ENCODE measurements around the gene ARRDC3. TPM values are rescaled to one million over a fixed set of nuclear protein-coding genes. Genes with fewer than 3 reads are reported as not detected.

ARRDC3 gene
- total and polyA plus RNA-seq, 9 of the 15 experiments (the other 6 are each of a cell fraction or from before 2014, with no cell fraction given) = 15.3 to 58.1 (median 39.4) TPM

DNA sequence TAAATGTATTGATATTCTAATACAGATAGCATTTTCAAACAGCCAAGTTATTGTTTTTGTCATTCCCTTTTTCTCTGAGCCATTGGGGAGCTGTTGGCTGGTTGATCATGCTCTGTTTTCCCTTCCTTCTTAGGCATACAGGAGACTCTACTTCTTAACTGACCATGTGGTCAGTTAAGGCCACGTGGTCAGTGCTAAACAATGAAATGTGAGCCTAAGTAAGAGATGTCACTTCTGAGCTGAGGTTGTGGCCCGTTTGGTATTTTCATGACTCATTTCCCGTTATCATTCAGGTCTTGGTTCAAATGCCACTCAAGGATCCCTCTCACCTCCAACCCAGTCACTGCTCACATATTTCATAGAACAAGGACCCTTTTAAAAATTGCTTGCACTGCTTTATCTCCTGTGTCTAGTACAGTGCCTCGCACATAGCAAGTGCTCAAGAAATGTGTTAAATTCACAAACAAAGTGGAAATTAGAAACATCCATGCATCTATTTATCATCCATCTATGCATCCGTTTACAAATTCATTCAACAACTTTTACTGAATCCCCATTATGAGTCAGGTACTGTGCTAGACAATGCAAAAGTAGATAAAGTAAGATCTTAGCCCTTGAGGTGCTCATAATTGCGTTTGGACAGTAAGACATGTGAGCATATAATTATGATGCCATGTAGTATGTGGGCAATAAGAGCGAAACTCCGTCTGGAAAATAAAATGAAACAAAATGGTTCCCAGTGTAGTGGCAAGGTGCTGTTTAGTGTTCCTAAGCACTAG lies 50.7 kb downstream of the ARRDC3 start:
- Histone ChIP-seq H3K36me3 (ENCODE audit: control insufficient read depth, insufficient read depth, low read length) (no peaks in the 10 kb centered on the region), H4K20me1 (replicated peaks; ENCODE audit: control insufficient read depth, insufficient read depth, low read length) (no peaks in the 10 kb centered on the region), H3K9me3 (replicated peaks; ENCODE audit: control insufficient read depth, insufficient read depth, low read depth, low read length) (no peaks in the 10 kb centered on the region), H3K27me3 (ENCODE audit: control insufficient read depth in 2 of 2, insufficient read depth in 2 of 2, low read length in 2 of 2) (no peaks in the 10 kb centered on the region), H3K27ac (ENCODE audit: extremely low read depth, low read depth, low read length) (peak overlapping the region; percentile 66; the same call in 1 of the 3 replicates), H3K4me3 (no peak overlapping the region), H3K4me1 (replicated peaks in 1 of 2; ENCODE audit: control insufficient read depth in 2 of 2, insufficient read depth in 2 of 2, low read length in 2 of 2) (peaks cover 0 to 29% of the 10 kb centered on the region in 2 experiments; a peak in 3 of 5 replicates), H3K9ac (ENCODE audit: insufficient read depth in 1 of 2, low read depth in 2 of 2, low read length in 2 of 2) (0 out of 4 replicates have a peak overlapping the region, but pooled peaks of 1 of the 2 experiments have one; percentile 22), H3K79me2 (ENCODE audit: control insufficient read depth, insufficient read depth, low read length) (no peaks in the 10 kb centered on the region), H3K4me2 (ENCODE audit: insufficient read depth, low read length) (no peak overlapping the region), H2AFZ (ENCODE audit: low read depth, low read length) (peak overlapping the region; percentile 98), H3K9me1 (ENCODE audit: control insufficient read depth, insufficient read depth, low read length) (no peaks in the 10 kb centered on the region)
- 35% methylated on average over 8 of the region's 8 CpGs for WGBS (ENCODE audit: insufficient coverage, low coverage, missing lambda C conversion rate)
- in situ Hi-C loops (cut with MboI) = no loop called here
- FAIRE-seq (peak; percentile 95), ATAC-seq (peak; percentile 94), DNase-seq (ENCODE audit: extremely low read depth in 1 of 4, low spot score in 3 of 4) (peak; percentile 37 to 81 (median 52))
- POLR2A ChIA-PET = interaction anchor here (0.7 to 1.7 kb wide), 6 partner anchors 21 to 51 kb away, joined by 3 to 5 read pairs (median 4); partner anchors contain the start of gene ARRDC3
- CTCF ChIA-PET (ENCODE audit: low intra/inter-chr PET ratio) = no interaction called here
- intact Hi-C loops (cut with micrococcal nuclease) = no loop called here
- no TSS peak for BruUV-seq (replicated peaks)
- TF ChIP-seq MAFF (IDR thresholded peaks at IDR 0.05; ENCODE audit: low read length) (peak; percentile 10; the same call in 1 of the 2 replicates), ELF2 (CRISPR knock-in tag; IDR thresholded peaks at IDR 0.05) (no peak), NFRKB (IDR thresholded peaks at IDR 0.05; ENCODE audit: low read depth) (peak; percentile 52; the same call in 1 of the 2 replicates), RAD51 (IDR thresholded peaks at IDR 0.05; ENCODE audit: borderline replicate concordance, low read depth) (peak; percentile 91), CTBP1 (IDR thresholded peaks at IDR 0.05; ENCODE audit: borderline replicate concordance) (peak; percentile 67; the same call in 1 of the 2 replicates), EP300 (IDR thresholded peaks at IDR 0.05; ENCODE audit: low read length) (peak; percentile 53), MYNN (IDR thresholded peaks at IDR 0.05) (no peak), MYNN (CRISPR knock-in tag; IDR thresholded peaks at IDR 0.05) (no peak), CBFA2T2 (conservative IDR thresholded peaks at IDR 0.05) (peak; percentile 55), ZNF253 (CRISPR knock-in tag; conservative IDR thresholded peaks at IDR 0.05) (no peak), EHMT2 (IDR thresholded peaks at IDR 0.05) (peak; percentile 54; the same call in 1 of the 2 replicates), ZNF589 (CRISPR knock-in tag; IDR thresholded peaks at IDR 0.05; ENCODE audit: low read depth) (0 out of 2 replicates have a peak, but pooled peaks have one; percentile 64), TBL1XR1 (IDR thresholded peaks at IDR 0.05; ENCODE audit: low read length in 2 of 2) (peak in 1 of 2 experiments; percentile 15; a peak in 1 of 4 replicates), ZNF644 (tag; IDR thresholded peaks at IDR 0.05; ENCODE audit: low read depth) (0 out of 2 replicates have a peak, but pooled peaks have one; percentile 71), HCFC1 (IDR thresholded peaks at IDR 0.05; ENCODE audit: low read depth, low read length) (0 out of 2 replicates have a peak, but pooled peaks have one; percentile 12), LEF1 (IDR thresholded peaks at IDR 0.05) (peak; percentile 60; the same call in 1 of the 2 replicates)
- TF ChIP-seq, protein P1, sequence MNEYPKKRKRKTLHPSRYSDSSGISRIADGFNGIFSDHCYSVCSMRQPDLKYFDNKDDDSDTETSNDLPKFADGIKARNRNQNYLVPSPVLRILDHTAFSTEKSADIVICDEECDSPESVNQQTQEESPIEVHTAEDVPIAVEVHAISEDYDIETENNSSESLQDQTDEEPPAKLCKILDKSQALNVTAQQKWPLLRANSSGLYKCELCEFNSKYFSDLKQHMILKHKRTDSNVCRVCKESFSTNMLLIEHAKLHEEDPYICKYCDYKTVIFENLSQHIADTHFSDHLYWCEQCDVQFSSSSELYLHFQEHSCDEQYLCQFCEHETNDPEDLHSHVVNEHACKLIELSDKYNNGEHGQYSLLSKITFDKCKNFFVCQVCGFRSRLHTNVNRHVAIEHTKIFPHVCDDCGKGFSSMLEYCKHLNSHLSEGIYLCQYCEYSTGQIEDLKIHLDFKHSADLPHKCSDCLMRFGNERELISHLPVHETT (CRISPR knock-in tag; conservative IDR thresholded peaks at IDR 0.05 in 1 of 2, IDR thresholded peaks at IDR 0.05 in 1 of 2) = 0 out of 4 replicates have a peak, but pooled peaks of 1 of the 2 experiments have one; percentile 47
- TF ChIP-seq, protein P2, sequence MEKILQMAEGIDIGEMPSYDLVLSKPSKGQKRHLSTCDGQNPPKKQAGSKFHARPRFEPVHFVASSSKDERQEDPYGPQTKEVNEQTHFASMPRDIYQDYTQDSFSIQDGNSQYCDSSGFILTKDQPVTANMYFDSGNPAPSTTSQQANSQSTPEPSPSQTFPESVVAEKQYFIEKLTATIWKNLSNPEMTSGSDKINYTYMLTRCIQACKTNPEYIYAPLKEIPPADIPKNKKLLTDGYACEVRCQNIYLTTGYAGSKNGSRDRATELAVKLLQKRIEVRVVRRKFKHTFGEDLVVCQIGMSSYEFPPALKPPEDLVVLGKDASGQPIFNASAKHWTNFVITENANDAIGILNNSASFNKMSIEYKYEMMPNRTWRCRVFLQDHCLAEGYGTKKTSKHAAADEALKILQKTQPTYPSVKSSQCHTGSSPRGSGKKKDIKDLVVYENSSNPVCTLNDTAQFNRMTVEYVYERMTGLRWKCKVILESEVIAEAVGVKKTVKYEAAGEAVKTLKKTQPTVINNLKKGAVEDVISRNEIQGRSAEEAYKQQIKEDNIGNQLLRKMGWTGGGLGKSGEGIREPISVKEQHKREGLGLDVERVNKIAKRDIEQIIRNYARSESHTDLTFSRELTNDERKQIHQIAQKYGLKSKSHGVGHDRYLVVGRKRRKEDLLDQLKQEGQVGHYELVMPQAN (IDR thresholded peaks at IDR 0.05; ENCODE audit: borderline replicate concordance) = peak; percentile 28; the same call in 1 of the 2 replicates
- TF ChIP-seq, protein P3, sequence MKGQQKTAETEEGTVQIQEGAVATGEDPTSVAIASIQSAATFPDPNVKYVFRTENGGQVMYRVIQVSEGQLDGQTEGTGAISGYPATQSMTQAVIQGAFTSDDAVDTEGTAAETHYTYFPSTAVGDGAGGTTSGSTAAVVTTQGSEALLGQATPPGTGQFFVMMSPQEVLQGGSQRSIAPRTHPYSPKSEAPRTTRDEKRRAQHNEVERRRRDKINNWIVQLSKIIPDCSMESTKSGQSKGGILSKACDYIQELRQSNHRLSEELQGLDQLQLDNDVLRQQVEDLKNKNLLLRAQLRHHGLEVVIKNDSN (CRISPR knock-in tag; IDR thresholded peaks at IDR 0.05) = peak; percentile 93
